PC-3 (cell line): ENCODE measurements around the gene C5orf58. TPM values are rescaled to one million over a fixed set of nuclear protein-coding genes. Genes with fewer than 3 reads are reported as not detected.

ENCODE experiments used
- ATAC-seq: fragments of 200-7000 bp; cut with Tn5 transposase; 2 replicates; pipeline ENCODE4 v1.9.1; 2020; ENCODE audit warnings: mild to moderate bottlenecking, moderate library complexity
- Bru-seq: library from RNA; stranded (reverse); fragments of 400-500 nt; gene quantifications from one replicate; lab custom pipeline; 2021; lab: Mats Ljungman, UMichigan
- BruChase-seq, 2 experiments: library from RNA; stranded (reverse); fragments of 400-500 nt; gene quantifications; one replicate each; lab custom pipeline; 2021; lab: Mats Ljungman, UMichigan
- BruUV-seq: library from RNA; stranded (reverse); fragments of 400-500 nt; replicated peaks from 2 replicates; lab custom pipeline; 2021; lab: Mats Ljungman, UMichigan
- CTCF ChIA-PET: fragments of 300-600 bp; sonication (Branson Sonifier 250); formaldehyde crosslinking; loops from one replicate; lab custom pipeline; 2022; ENCODE audit warnings: antibody characterized with exemption; lab: Charles Lee
- POLR2A ChIA-PET: fragments of 300-600 bp; sonication (Branson Sonifier 250); formaldehyde crosslinking; loops from one replicate; lab custom pipeline; 2022; ENCODE audit warnings: antibody characterized with exemption; ENCODE audit not compliant: unreplicated experiment; lab: Charles Lee
- DNase-seq: peaks from one replicate; pipeline ENCODE4 v3.0.0-alpha.2; 2015
- H2AFZ ChIP-seq: fragments of 300-600 bp; sonication (generic); 2 replicates; pipeline ENCODE4 v1.6.0; 2016; ENCODE audit warnings: antibody characterized with exemption, low read length
- H3F3A ChIP-seq: fragments of 300-600 bp; sonication (generic); one replicate; pipeline ENCODE4 v1.6.0; 2017; ENCODE audit warnings: antibody characterized with exemption, low read length, control low read depth, mild to moderate bottlenecking; ENCODE audit not compliant: unreplicated experiment
- H3K27ac ChIP-seq: fragments of 300-600 bp; sonication (generic); 2 replicates; pipeline ENCODE4 v1.5.1; 2016; ENCODE audit warnings: mild to moderate bottlenecking, low read length
- H3K27me3 ChIP-seq: fragments of 300-600 bp; sonication (generic); 2 replicates; pipeline ENCODE4 v1.6.1; 2016; ENCODE audit warnings: low read length, mixed read lengths
- H3K36me3 ChIP-seq: fragments of 300-600 bp; sonication (generic); 2 replicates; pipeline ENCODE4 v1.6.1; 2016; ENCODE audit warnings: low read depth, mixed run types, low read length, mixed read lengths
- H3K4me1 ChIP-seq: fragments of 300-600 bp; sonication (generic); 2 replicates; pipeline ENCODE4 v1.5.1; 2016; ENCODE audit warnings: low read length; ENCODE audit not compliant: insufficient read depth
- H3K4me2 ChIP-seq: fragments of 300-600 bp; sonication (generic); 2 replicates; pipeline ENCODE4 v1.6.0; 2016; ENCODE audit warnings: low read length
- H3K4me3 ChIP-seq: fragments of 300-600 bp; sonication (generic); 2 replicates; pipeline ENCODE4 v1.5.1; 2016; ENCODE audit warnings: mild to moderate bottlenecking, low read length, mixed read lengths
- H3K79me2 ChIP-seq: fragments of 300-600 bp; sonication (generic); 2 replicates; pipeline ENCODE4 v1.6.1; 2017; ENCODE audit warnings: low read length, mixed read lengths
- H3K9ac ChIP-seq: fragments of 300-600 bp; sonication (generic); 2 replicates; pipeline ENCODE4 v1.6.0; 2016; ENCODE audit warnings: mild to moderate bottlenecking, low read length
- H3K9me2 ChIP-seq: fragments of 300-600 bp; sonication (generic); replicated peaks from 2 replicates; pipeline ENCODE4 v1.6.1; 2016; ENCODE audit warnings: mixed run types, low read length, mixed read lengths
- H3K9me3 ChIP-seq: fragments of 300-600 bp; sonication (generic); 2 replicates; pipeline ENCODE4 v1.6.1; 2016; ENCODE audit warnings: low read length, mixed read lengths
- H4K20me1 ChIP-seq: fragments of 300-600 bp; sonication (generic); 2 replicates; pipeline ENCODE4 v1.6.1; 2016; ENCODE audit warnings: low read length, mixed read lengths
- EZH2 ChIP-seq: fragments of 300-600 bp; sonication (generic); IDR thresholded peaks from one replicate; pipeline ENCODE4 v1.6.1; 2017; ENCODE audit warnings: antibody characterized with exemption, mild to moderate bottlenecking, low read length; ENCODE audit not compliant: unreplicated experiment
- EZH2phosphoT487 ChIP-seq: fragments of 300-600 bp; sonication (generic); IDR thresholded peaks from 2 replicates; pipeline ENCODE4 v1.6.1; 2018; ENCODE audit warnings: mild to moderate bottlenecking, antibody characterized with exemption, low read length, borderline replicate concordance
- intact Hi-C: fragments of 100-400 bp; cut with micrococcal nuclease; formaldehyde crosslinking; loops from 2 replicates; pipeline ENCODE4 v1.9.0; 2023
- long read RNA-seq: library from polyadenylated mRNA; unstranded; transcript quantifications from one replicate; pipeline ENCODE4 v2.0.0, GENCODE V29; 2021; ENCODE audit not compliant: unreplicated experiment
- total RNA-seq: library from RNA; depleted of rRNA; stranded (reverse); fragments of >200 nt; gene quantifications from 2 replicates; pipeline ENCODE4 v1.2.3, GENCODE V29; 2014; rRNA removed
- TF ChIP-seq, protein P1 (sequence below): fragments of 300-600 bp; sonication (generic); conservative IDR thresholded peaks from 2 replicates; pipeline ENCODE4 v1.5.1; 2017; ENCODE audit warnings: antibody characterized with exemption, low read depth, mild to moderate bottlenecking, low read length

C5orf58 gene, protein sequence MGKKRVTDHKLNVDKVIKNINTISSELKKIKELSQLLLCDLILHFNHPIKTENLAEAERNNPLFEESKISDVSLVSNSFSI
- total RNA-seq, result not detected in 2 replicates
- Bru-seq, nascent RNA, result percentile 4 among the genes with signal in this experiment
- percentile 4 among the genes with signal in this experiment for BruChase-seq, experiment 1, labeled RNA remaining after a 6-hour chase
- BruChase-seq, experiment 2, labeled RNA remaining after a 2-hour chase, result percentile 10 among the genes with signal in this experiment
- long read RNA-seq, result 0 reads

DNA sequence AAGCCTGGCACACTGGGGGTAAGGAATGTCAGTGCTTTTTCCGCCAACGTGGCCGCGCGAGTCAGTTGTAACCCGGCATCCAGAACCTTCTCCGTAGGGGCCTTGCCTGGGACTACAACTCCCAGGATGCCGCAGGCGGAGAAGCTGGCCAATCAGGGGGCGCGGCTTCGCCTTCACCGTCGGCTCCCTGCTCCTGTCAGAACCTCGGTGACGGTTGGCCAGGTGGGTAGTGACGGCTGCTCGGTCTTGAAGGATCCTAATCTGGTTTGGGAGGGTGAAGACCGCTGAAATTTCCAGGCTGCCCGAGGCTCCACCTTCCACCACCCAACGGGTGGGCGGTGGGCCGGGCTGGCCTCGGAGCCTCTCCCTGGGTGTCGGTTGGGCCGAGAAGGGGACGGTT lies at the start of gene C5orf58:
TSS of gene C5orf58 (plus strand) at position 200 of the 400 bp plus-strand sequence. CDS start 1,992 bp downstream, outside the sequence.
- POLR2A ChIA-PET, result no interaction called here
- TF ChIP-seq, protein P1, sequence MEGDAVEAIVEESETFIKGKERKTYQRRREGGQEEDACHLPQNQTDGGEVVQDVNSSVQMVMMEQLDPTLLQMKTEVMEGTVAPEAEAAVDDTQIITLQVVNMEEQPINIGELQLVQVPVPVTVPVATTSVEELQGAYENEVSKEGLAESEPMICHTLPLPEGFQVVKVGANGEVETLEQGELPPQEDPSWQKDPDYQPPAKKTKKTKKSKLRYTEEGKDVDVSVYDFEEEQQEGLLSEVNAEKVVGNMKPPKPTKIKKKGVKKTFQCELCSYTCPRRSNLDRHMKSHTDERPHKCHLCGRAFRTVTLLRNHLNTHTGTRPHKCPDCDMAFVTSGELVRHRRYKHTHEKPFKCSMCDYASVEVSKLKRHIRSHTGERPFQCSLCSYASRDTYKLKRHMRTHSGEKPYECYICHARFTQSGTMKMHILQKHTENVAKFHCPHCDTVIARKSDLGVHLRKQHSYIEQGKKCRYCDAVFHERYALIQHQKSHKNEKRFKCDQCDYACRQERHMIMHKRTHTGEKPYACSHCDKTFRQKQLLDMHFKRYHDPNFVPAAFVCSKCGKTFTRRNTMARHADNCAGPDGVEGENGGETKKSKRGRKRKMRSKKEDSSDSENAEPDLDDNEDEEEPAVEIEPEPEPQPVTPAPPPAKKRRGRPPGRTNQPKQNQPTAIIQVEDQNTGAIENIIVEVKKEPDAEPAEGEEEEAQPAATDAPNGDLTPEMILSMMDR, result no peak
- TF ChIP-seq EZH2 (no peak), EZH2phosphoT487 (no peak)
- no TSS peak for BruUV-seq
- Histone ChIP-seq H3K36me3 (no peaks in the 10 kb centered on the region), H3K27ac (no peak within 1 kb of the TSS), H3K4me3 (no peak within 1 kb of the TSS), H3K79me2 (no peaks in the 10 kb centered on the region), H4K20me1 (no peaks in the 10 kb centered on the region), H3K9ac (no peak within 1 kb of the TSS), H3K9me3 (no peaks in the 10 kb centered on the region), H3K27me3 (peaks cover 3% of the 10 kb centered on the region; the same call in 1 of the 2 replicates), H3F3A (no peaks in the 10 kb centered on the region), H3K4me1 (no peaks in the 10 kb centered on the region), H2AFZ (no peak within 1 kb of the TSS), H3K9me2 (no peaks in the 10 kb centered on the region), H3K4me2 (no peak within 1 kb of the TSS)
- DNase-seq (no peak), ATAC-seq (no peak)
- CTCF ChIA-PET, result no interaction called here
- intact Hi-C loops, result no loop called here

DNA sequence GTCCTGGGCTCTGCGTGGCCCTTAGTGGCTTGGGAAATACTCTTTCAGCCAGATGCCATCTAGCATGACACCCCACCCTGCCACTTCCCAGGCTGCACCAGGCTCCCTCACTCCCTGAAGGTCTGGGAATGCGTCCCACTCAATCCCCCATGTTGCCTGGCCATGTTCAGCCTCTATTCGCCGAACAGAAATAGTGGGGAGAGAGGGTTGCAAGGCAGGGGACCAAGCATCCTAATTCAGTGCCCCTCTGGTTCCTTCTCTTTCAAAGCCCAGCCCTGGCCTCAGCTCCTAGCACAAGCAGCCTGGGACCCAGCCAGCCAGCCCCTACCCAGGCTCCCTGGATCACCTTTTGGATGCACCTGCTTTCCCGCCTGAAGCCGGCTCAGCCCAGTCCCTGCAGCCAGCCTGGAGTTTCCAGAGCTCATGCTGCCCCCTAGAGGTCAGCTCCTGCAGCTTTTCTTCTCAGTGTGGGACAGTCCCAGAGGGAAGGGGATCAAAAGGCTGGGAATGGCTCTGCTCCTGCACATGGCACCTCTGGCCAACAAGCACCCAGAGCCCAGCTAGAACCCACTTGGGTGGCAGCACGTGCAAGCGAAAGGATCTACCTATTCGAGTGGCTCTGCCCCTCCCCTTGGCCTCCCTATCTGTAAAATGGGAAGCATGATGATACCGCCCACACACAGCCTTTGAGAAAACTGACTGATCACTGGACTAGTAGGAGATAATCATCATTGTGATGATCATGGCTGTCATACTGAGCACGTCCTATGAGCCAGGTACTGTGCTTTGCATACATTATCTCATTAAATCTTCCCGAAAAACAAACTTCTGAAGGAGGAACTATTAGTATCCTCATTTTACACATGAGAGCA lies 48.7 kb upstream of the C5orf58 start:
- ChIA-PET CTCF (interaction anchor here (1.0 kb wide), 1 partner anchor 32 kb away, joined by 9 read pairs; no protein-coding TSS in a partner anchor), POLR2A (no interaction called here)
- H2AFZ ChIP-seq, result no peak overlapping the region
- no peaks in the 10 kb centered on the region for H3K9me3 ChIP-seq
- no peaks in the 10 kb centered on the region for H3K4me1 ChIP-seq
- no peak overlapping the region for H3K4me3 ChIP-seq
- no peaks in the 10 kb centered on the region for H3K9me2 ChIP-seq
- H3K79me2 ChIP-seq, result no peaks in the 10 kb centered on the region
- no peaks in the 10 kb centered on the region for H3K27me3 ChIP-seq
- no peaks in the 10 kb centered on the region for H3F3A ChIP-seq
- ATAC-seq (peak; percentile 96), DNase-seq (peak; percentile 74)
- no peaks in the 10 kb centered on the region for H3K36me3 ChIP-seq
- intact Hi-C loops, result loop anchor here (1.0 kb wide), 2 partner anchors 32 to 84 kb away; no protein-coding TSS in a partner anchor
- TF ChIP-seq, protein P1, result peak; percentile 82
- TF ChIP-seq EZH2phosphoT487, result no peak
- TF ChIP-seq EZH2, result no peak
- no peak overlapping the region for H3K4me2 ChIP-seq
- H4K20me1 ChIP-seq, result no peaks in the 10 kb centered on the region
- no peak overlapping the region for H3K27ac ChIP-seq
- BruUV-seq, result no TSS peak
- no peak overlapping the region for H3K9ac ChIP-seq
